Fibroblast of skin of back (primary cell): ENCODE results near the gene CNOT11.

ENCODE experiments used
- DNase-seq: peaks from one replicate; pipeline ENCODE4 v3.0.0-alpha.2; 2013

CNOT11 gene

DNA sequence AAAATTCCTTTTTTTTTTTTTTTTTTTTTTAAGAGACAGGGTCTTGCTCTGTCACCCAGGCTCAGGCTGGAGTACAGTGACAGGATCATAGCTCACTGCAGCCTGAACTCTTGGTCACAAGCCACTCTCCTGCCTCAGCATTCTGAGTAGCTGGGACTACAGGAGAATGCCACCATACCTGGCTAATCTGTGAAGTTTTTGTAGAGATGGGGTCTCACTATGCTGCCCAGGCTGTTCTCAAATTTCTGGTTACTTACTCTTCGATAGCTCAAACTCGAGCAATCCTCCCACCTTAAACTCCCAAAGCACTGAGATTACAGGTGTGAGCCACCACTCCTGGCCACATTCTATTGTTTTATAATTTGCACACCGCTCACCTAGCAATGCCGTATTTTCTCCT lies 28.8 kb downstream of the CNOT11 start:
- DNase-seq = no peak

DNA sequence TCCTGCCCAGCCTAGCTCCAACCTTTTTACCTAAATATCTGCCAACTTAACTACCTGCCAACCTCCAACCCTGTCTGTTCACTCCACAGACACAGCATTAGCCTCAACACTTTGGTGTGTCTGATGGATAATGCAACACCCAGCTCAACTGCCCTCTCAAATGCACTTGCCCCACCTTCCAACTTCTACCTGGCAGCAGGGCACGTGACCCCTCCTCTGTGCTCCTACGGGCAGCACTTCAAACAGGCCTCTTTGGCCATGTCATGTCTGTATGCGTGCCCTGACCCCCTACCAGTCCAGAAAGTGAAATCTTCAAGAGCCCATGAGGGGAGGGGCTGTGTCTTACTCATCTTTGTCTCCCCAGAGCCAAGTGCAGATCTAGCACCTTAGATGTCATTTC lies 30.3 kb downstream of the CNOT11 start:
- no peak for DNase-seq

GRCh38 chr2:101286684-101287083 lies 34.0 kb downstream of the CNOT11 start:
- DNase-seq = no peak

- no peak for DNase-seq
Measured at GRCh38 chr2:101287303-101287702, 34.6 kb downstream of the CNOT11 start.

- DNase-seq = no peak
Measured at GRCh38 chr2:101290711-101291110, 38.0 kb downstream of the CNOT11 start.

GRCh38 chr2:101291973-101292372 lies 39.3 kb downstream of the CNOT11 start:
- no peak for DNase-seq

- DNase-seq = no peak
Measured at GRCh38 chr2:101293544-101293943, 40.9 kb downstream of the CNOT11 start.

DNA sequence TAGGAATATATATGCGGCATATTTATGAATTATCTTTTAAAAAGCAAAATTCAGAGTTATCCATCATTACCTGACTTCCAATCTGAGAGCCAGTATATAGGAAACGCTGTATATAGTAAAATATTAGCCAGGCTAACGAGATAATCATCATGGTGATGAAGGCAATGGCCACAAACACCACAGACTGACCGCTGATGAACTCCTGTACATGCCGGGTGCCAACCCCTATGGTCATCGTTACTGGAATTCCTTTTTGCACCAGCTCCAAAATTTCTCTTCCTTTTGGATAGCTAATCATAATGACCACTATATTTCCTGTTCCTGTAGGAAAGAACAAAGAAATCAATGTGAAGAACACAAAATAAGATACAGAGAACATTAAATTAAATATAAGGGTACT lies 42.2 kb downstream of the CNOT11 start:
- no peak for DNase-seq

DNA sequence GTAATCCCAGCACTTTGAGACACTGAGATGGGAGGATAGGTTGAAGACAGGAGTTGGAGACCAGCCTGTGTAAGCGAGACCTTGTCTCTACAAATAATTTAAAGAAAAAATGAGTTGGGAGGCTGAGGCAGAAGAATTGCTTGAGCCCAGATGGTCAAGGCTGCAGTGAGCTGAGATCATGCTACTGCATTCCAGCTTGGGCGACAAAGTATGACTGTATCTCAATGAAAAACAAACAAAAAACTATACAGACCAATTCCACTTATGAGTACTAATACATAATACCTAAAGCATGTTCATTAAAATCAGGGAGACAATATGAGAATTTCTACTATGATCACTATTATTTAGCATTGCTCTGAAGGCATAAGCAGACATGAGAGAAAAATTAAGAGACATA lies 43.2 kb downstream of the CNOT11 start:
- DNase-seq = peak; percentile 88

DNA sequence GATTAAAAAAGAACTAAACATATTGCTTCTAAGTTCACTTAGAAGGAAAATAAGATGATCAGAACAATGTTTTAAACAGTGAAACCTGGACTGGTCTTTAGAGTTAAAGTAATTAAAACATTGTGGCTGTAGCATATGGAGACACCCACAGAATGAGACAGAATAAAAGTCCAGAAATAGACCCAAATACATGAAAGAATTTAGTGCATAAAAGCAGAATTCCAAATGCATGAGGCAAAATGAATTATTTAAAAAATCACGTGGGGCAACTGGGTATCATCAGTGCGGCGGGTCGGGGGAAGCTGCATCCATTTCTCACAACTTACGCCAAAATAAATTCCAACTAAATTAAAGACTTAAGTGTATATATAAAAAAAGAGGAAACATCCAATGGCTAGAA lies 43.7 kb downstream of the CNOT11 start:
- peak; percentile 80 for DNase-seq

DNA sequence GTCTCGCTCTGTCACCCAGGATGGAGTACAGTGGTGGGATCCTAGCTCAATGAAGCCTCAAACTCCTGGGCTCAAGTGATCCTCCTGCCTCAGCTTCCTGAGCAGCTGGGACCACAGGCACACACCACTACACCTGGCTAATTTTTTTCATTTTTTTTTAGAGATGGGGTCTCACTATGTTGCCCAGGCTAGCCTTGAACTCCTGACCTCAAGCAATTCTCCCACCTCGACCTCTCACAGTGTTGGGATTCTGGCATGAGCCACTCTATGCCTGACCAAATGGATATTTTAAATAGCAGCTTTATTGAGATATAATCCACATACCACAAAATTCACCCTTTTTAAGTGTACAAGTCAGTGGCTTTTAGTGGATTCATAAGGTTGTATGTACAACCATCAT lies 44.7 kb downstream of the CNOT11 start:
- DNase-seq = no peak

GRCh38 chr2:101299604-101300003 lies 46.9 kb downstream of the CNOT11 start:
- DNase-seq = no peak

DNA sequence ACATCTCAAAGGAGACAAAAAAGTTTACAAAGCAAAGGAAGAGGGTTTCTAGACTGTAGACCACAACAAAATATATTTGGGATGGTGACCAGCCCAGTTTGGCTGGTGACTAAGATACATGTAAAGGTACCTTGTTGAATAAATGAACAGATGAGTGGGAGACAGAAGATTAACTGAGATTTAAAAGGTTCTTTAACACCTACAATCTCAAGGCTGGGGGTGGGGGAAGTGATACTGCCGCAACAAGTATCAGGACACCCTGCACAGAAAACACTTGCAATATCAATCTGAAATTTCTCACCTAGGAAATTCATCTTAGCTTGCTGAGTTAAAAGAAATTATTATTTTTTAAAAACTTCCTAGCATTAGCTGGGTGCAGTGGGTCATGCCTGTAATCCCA lies 47.5 kb downstream of the CNOT11 start:
- no peak for DNase-seq

DNA sequence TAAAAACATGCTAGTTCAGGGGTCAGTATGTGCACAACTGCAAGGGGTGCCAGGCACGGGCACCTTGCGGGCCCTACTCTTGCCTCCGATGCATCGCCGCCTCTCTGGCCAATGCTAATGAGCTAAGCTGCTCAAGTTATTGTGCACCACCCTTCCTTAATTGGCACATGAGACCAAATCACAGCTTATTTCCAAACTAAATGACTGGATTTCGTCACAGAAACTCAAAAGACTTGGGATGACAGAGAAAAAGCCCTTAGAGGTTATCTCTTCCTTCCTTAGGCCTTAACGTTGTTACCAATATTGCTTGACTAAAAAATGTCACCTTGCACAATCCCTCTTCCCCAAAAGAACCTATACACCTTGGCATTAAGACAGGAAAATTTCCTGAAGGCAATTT lies 48.1 kb downstream of the CNOT11 start:
- DNase-seq = no peak

- no peak for DNase-seq
Measured at GRCh38 chr2:101302016-101302415, 49.3 kb downstream of the CNOT11 start.

GRCh38 chr2:101303688-101304087 lies 51.0 kb downstream of the CNOT11 start:
- DNase-seq = no peak

DNA sequence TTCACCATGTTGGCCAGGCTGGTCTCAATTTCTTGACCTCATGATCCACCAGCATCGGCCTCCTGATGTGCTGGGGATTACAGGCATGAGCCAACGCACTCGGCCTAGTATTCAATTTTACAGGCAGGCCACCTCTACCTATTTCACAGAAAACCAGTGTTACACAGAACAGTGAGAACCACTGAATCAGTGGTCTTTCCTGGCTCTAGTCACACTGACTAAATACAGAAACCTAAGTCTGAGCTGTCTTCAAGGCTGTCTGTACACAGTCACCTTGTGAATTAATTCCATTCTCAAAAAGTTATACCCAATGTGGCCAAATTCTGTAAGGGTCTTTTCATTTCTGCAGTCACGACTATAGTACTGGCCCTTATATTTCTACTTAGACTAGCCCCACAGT lies 52.3 kb downstream of the CNOT11 start:
- no peak for DNase-seq

DNA sequence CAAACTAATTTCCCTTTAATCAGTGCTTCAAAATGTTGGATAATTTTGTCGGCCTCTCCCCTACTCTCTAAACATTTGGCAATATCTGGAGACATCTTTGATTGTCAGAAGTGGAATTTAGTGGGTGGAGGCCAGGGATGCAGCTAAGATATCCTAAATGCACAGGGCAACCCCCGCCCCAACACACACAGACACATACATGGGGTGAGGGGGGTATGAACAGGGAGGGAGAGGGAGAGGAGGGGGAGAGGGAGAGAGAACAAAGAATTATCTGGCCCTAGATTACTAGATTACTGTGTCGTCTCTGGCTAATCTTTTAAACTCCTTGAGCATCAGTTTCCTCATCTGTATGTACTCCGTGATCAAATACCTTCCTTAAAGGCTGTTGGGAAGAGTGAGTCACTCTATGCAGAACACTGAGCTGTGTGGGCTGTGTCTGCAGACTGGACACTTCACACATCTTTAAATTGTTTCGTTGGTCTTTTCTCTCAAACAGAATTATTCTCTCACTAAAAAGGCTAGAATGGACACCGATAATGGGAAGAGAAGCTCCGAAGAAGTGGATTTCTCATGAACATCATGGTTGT lies 52.9 kb downstream of the CNOT11 start:
- DNase-seq = peak; percentile 56

DNA sequence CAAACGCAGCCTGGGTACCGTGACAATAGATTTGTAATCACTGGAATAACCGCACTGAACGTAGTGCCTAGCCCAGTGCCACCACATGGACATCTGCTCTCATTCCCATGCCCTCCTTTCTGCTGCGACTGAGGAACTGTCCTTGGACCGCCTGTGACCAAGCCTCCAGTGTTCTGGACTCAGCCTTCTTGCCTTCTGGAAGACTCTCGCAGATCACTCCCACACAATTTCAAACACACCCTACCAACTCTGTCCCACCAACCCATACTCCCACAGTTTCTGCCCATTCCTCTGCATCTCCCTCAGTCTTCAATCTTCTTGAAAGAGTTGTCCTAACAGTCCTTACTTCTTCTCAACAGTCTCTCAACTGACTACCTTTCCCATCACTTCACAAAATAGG lies 53.7 kb downstream of the CNOT11 start:
- no peak for DNase-seq

DNA sequence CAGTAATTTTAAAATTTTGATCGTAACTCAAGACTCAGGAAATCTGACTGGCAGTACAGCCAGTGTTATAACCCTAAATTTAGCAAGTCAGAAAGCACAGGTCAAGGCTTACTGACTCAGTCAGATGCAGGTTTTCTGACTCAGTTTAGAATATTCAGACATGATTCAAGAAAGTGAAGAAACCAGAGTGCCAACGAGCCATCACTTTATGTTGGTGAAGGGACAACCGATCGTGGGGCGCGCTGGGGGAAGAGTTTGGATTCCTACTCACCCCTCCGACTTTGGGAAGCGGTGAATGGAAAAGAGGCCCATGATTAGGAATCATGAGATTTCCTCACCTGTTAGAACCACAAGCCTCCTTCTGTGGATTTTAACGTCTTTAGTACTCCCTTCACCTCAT lies 54.8 kb downstream of the CNOT11 start:
- no peak for DNase-seq

GRCh38 chr2:101307950-101308431 lies 55.3 kb downstream of the CNOT11 start:
- peak; percentile 15 for DNase-seq

- DNase-seq = peak; percentile 82
Measured at GRCh38 chr2:101308432-101309210, 55.9 kb downstream of the CNOT11 start, which contains the start of gene RNF149. Gene RNF149, minus strand, starts transcription at chr2:101308701. Its CDS starts 113 bp downstream, at chr2:101308588.

- no peak for DNase-seq
Measured at GRCh38 chr2:101310090-101310833, 57.6 kb downstream of the CNOT11 start.
